Fibroblast of the aortic adventitia (primary cell): ENCODE data around the gene ZNF555. TPM values are rescaled to one million over a fixed set of nuclear protein-coding genes. Genes with fewer than 3 reads are reported as not detected.
A peak's percentile ranks its signal among the peaks of the same experiment; 100 is the strongest.
"Not testable (repeated sequence)": the region's sequence is repeated elsewhere in the genome, so short reads cannot be mapped to it uniquely, and the experiment has no call there.

Source experiments
- DNase-seq: peaks from one replicate; pipeline ENCODE4 v3.0.0-alpha.2; 2010; ENCODE audit warnings: low read depth
- H3K4me3 ChIP-seq: 2 replicates; pipeline ENCODE4 v1.5.1; 2011; ENCODE audit warnings: low read depth, mild to moderate bottlenecking, control low read depth, low read length, moderate library complexity
- total RNA-seq: library from RNA; depleted of rRNA; stranded (reverse); fragments of >200 nt; gene quantifications from 2 replicates; pipeline ENCODE4 v1.2.3, GENCODE V29; 2012; ENCODE audit warnings: low replicate concordance
- TF ChIP-seq, protein P1 (sequence below): IDR thresholded peaks from 2 replicates; pipeline ENCODE4 v1.5.1; 2011; ENCODE audit warnings: mild to moderate bottlenecking, low read length, control low read depth, inconsistent platforms; ENCODE audit not compliant: insufficient read depth

ZNF555 gene
- total RNA-seq, 1 donor: 7.0 TPM

DNA sequence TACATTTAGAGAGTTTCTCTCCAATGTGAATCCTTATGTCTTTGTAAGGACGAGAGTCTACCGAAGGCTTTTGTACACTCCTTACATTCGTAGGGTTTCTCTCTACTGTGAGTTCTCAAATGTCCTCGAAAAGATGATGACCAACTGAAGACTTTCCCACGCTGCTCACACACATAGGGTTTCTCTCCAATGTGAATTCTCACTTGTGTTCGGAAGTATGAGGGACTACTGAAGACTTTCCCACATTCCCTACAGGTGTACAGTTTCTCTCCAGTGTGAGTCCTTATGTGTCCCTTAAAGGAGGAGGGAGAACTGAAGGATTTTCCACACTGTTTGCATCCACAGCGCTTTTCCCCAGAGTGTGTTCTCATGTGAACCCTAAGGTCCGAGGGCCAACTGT lies 55.4 kb downstream of the ZNF555 start:
- H3K4me3 ChIP-seq: no peak overlapping the region
- TF ChIP-seq, protein P1, sequence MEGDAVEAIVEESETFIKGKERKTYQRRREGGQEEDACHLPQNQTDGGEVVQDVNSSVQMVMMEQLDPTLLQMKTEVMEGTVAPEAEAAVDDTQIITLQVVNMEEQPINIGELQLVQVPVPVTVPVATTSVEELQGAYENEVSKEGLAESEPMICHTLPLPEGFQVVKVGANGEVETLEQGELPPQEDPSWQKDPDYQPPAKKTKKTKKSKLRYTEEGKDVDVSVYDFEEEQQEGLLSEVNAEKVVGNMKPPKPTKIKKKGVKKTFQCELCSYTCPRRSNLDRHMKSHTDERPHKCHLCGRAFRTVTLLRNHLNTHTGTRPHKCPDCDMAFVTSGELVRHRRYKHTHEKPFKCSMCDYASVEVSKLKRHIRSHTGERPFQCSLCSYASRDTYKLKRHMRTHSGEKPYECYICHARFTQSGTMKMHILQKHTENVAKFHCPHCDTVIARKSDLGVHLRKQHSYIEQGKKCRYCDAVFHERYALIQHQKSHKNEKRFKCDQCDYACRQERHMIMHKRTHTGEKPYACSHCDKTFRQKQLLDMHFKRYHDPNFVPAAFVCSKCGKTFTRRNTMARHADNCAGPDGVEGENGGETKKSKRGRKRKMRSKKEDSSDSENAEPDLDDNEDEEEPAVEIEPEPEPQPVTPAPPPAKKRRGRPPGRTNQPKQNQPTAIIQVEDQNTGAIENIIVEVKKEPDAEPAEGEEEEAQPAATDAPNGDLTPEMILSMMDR: no peak
- DNase-seq: no peak

DNA sequence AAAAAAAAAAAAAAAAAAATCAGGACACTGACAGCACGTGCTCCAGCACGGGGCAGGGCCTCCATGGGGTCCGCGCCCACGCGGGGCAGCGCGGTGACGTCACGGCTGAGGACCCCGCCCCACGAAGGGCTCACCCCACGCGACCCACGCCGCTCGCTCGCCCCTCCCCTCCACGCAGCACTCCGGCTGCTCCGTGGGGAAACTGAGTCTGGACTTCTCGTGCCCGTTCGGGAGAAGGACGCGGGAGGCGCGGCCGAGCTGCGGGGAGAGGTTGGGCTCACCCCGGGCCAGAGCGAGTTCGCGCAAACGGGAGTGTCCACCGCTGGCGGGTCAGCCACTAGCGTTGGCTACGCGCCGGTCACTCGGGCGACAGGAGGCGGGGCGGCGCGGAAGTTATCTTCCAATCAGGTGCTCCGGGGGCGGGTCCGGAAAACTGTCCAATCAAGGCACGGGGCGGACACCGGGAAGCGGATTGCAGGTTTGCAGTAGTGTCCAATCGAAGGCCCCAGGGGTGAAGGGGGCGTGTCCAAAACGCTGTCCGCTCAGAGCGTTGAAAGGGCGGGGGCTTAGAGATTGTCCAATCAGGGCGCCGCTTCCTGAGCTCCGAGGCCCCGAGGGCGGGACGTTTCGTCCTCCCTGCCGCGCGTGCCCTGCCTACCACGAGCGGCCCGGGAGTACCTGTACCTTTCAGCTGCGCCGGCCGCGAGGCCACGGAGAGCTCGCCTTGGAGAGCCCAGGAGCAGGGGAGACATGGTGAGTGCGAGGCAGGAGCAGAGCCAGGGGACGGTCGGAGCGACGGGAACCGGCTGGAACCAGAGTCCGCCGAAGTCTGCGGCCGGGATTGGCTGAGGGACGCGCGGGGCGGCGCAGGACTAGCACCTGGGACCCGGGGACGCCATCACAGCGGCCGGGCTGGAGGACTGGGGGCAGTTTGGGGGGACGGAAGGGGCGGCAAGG lies 59.3 kb downstream of the ZNF555 start, which contains the start of gene ZNF57:
TSS of gene ZNF57 (plus strand) at position 633 of the 957 bp plus-strand sequence. CDS start at position 751, 118 bp downstream.
- H3K4me3 ChIP-seq: peak within 1 kb of the TSS; percentile 97
- TF ChIP-seq, protein P1: no peak
- peak; percentile 99 for DNase-seq

DNA sequence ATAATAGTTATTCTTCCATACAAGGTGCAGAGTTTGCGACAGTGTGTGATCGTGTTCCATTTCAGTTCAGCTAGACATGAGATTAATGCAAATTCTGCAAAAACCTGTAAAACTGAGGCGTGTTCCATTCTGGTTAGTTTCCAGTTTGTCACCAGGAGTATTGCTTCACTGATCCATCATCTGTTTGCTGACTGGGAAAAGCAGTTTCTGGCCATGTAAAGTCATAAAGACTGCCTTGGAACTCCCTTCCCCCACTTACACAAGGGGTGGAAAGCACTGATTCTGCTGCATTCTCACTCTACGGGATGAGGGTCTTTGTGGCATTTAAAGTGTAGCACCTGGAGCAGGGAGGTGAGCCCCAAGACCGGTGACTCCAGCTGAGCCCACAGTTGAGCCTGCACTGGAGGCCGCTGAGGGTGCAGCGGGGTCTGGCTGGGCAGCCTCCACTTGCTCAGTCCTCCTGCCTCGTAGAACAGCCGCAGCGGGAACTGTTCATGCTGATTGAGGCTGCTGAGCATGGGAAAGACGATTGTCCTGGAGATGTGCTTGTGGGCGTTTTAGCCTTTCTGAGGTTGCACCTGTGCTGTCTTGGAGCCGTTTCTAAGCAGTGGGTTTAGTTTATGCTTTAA lies 61.4 kb downstream of the ZNF555 start:
- H3K4me3 ChIP-seq: no peak overlapping the region
- TF ChIP-seq, protein P1: no peak
- DNase-seq: no peak

DNA sequence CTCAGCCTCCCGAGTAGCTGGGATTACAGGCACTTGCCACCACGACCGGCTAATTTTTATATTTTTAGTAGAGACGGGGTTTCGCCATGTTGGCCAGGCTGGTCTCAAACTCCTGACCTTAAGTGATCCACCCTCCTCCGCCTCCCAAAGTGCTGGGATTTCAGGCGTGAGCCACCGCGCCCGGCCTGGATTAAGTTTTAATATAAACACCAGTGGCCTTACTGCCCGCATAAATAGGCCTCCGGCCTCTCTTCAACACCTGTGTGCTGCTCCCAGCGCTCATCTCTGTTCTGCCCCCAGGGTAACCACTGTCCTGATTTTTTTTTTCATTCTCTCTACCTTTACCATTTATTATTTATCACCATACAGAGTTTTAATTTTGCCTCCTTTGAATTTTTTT lies 62.1 kb downstream of the ZNF555 start:
- not testable (repeated sequence) for DNase-seq, H3K4me3 ChIP-seq

DNA sequence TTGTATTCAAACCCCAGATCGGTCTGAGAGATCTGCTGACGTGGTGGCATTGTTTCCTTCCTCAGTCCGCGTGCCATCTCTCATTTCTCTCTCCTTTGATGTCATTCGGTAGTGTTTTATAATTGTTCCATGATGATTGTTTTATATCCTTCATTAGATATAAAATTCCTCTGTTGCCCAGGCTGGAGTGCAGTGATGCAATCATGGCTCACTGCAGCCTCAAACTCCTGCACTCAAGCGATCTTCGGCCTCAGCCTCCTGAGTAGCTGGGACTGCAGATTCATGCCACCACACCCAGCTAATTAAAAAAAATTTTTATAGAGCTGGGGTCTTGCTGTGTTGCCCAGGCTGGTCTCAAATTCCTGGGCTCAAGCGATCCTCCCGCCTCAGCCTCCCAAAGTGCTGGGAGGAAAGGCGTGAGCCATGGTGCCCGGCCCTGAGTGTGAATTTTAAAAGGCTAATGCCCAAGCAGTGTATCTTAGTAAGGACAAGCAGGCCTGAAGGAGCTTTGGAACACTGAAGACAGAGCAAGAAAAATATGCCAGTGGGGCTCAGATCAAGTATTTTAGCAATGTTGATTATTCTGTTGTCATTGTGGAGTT lies 64.7 kb downstream of the ZNF555 start:
- no peak overlapping the region for H3K4me3 ChIP-seq
- DNase-seq: no peak
- TF ChIP-seq, protein P1: no peak

DNA sequence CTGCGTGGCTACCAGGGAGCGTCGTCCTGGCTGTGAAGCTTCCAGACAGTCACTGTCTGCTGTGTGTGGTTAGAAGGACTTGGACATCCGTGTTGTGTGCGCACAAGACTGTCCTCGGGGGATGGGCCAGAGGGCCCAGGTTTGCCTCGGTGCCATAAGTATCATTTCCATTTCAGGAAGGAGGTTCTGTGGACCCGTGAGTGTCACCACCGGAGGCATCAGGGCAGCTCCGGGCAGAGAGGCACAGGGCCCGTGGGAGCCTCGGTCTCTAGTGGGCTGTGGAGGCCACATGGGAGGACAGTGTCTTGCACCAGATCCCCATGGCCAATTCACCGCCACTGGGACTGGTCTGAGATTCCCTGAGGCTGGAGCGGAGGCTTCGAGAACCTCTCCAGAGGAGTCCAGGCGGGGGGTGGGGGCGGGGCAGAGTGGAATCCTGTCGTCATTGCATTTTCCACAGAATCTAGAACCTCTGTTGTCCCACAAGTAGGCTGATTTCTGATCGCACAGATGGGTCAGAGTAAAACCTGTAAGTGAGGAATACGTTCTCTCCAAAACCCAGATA lies 65.4 kb downstream of the ZNF555 start:
- no peak for DNase-seq
- TF ChIP-seq, protein P1: no peak
- H3K4me3 ChIP-seq: no peak overlapping the region

Other genes starting within 250 kb of the ZNF555 start
- gene GNG7, start 138.8 kb upstream of the ZNF555 start, total RNA-seq: 0.45 and 0.65 TPM in 2 replicates
- gene DIRAS1, start 120.1 kb upstream of the ZNF555 start, total RNA-seq: 3.9 and 14.9 TPM in 2 replicates
- gene SLC39A3, start 101.5 kb upstream of the ZNF555 start, total RNA-seq: 28.4 and 47.8 TPM in 2 replicates
- gene SGTA, start 58.2 kb upstream of the ZNF555 start, total RNA-seq: 39.4 and 40.3 TPM in 2 replicates
- 46.4 and 70.0 TPM in 2 replicates for gene THOP1, start 56.0 kb upstream of the ZNF555 start, total RNA-seq
- 3.2 and 13.5 TPM in 2 replicates for gene ZNF554, start 21.6 kb upstream of the ZNF555 start, total RNA-seq
- gene ZNF556, start 25.9 kb downstream of the ZNF555 start, total RNA-seq: 0.08 TPM in 1 of 2 replicates, not detected in the other
- gene ZNF57, start 59.5 kb downstream of the ZNF555 start, total RNA-seq: 3.4 and 4.8 TPM in 2 replicates
- gene ZNF77, start 103.5 kb downstream of the ZNF555 start, total RNA-seq: 5.5 and 7.8 TPM in 2 replicates
- 0.18 TPM in 1 of 2 replicates, not detected in the other for gene TLE6, start 136.1 kb downstream of the ZNF555 start, total RNA-seq
- gene TLE2, start 187.8 kb downstream of the ZNF555 start, total RNA-seq: 5.2 and 12.8 TPM in 2 replicates
- gene TLE5, start 221.0 kb downstream of the ZNF555 start, total RNA-seq: 42.2 and 232 TPM in 2 replicates